PC-9 (cell line): ENCODE measurements around the gene SNAP47. TPM values are rescaled to one million over a fixed set of nuclear protein-coding genes. Genes with fewer than 3 reads are reported as not detected.

Experiments
- BruUV-seq: library from RNA; stranded (reverse); fragments of 400-500 nt; replicated peaks from 2 replicates; lab custom pipeline; 2021; lab: Mats Ljungman, UMichigan
- CTCF ChIA-PET: fragments of 300-600 bp; sonication (Branson Sonifier 250); formaldehyde crosslinking; loops from one replicate; lab custom pipeline; 2022; ENCODE audit warnings: antibody characterized with exemption; lab: Charles Lee
- POLR2A ChIA-PET: fragments of 300-600 bp; sonication (Branson Sonifier 250); formaldehyde crosslinking; loops from one replicate; lab custom pipeline; 2022; ENCODE audit warnings: antibody characterized with exemption; ENCODE audit not compliant: unreplicated experiment; lab: Charles Lee
- DNase-seq, 2 experiments: peaks; one replicate each; pipeline versions ENCODE4 v3.0.0 to v3.0.0-alpha.2; 2015 to 2022; ENCODE audit warnings: mixed read lengths in 1 of 2
- H2AFZ ChIP-seq: fragments of 200-600 bp; sonication (generic); 2 replicates; pipeline ENCODE4 v1.8.1; 2017; ENCODE audit warnings: antibody characterized with exemption
- H3F3A ChIP-seq: fragments of 200-600 bp; sonication (generic); 2 replicates; pipeline ENCODE4 v1.8.1; 2017; ENCODE audit warnings: antibody characterized with exemption, mild to moderate bottlenecking, low read depth; ENCODE audit not compliant: insufficient read depth
- H3K27ac ChIP-seq: fragments of 200-600 bp; sonication (generic); 2 replicates; pipeline ENCODE4 v1.6.1; 2016; ENCODE audit warnings: mixed run types
- H3K27me3 ChIP-seq: fragments of 200-600 bp; sonication (generic); 2 replicates; pipeline ENCODE4 v1.6.1; 2016; ENCODE audit warnings: low read depth, mixed run types; ENCODE audit not compliant: insufficient read depth
- H3K36me3 ChIP-seq: fragments of 200-600 bp; sonication (generic); 2 replicates; pipeline ENCODE4 v1.6.1; 2016; ENCODE audit warnings: low read depth, mixed run types
- H3K4me1 ChIP-seq: fragments of 200-600 bp; sonication (generic); replicated peaks from 2 replicates; pipeline ENCODE4 v1.6.1; 2016; ENCODE audit warnings: mixed run types; ENCODE audit not compliant: insufficient read depth
- H3K4me2 ChIP-seq: fragments of 200-600 bp; sonication (generic); 2 replicates; pipeline ENCODE4 v1.6.1; 2017; ENCODE audit warnings: mixed run types
- H3K4me3 ChIP-seq: fragments of 200-600 bp; sonication (generic); 2 replicates; pipeline ENCODE4 v1.6.1; 2016; ENCODE audit warnings: mixed run types
- H3K79me2 ChIP-seq: fragments of 200-600 bp; sonication (generic); 2 replicates; pipeline ENCODE4 v1.6.1; 2017; ENCODE audit warnings: low read depth, mixed run types
- H3K9me2 ChIP-seq: fragments of 200-600 bp; sonication (generic); 2 replicates; pipeline ENCODE4 v1.8.1; 2017; ENCODE audit warnings: mild to moderate bottlenecking; ENCODE audit not compliant: insufficient read depth
- H3K9me3 ChIP-seq: fragments of 200-600 bp; sonication (generic); 2 replicates; pipeline ENCODE4 v1.8.1; 2016; ENCODE audit warnings: low read depth; ENCODE audit not compliant: insufficient read depth
- H4K20me1 ChIP-seq: fragments of 200-600 bp; sonication (generic); 2 replicates; pipeline ENCODE4 v1.8.1; 2017; ENCODE audit not compliant: insufficient read depth
- CTCF ChIP-seq: fragments of 200-600 bp; sonication (generic); conservative IDR thresholded peaks from 2 replicates; pipeline ENCODE4 v1.6.1; 2017; ENCODE audit warnings: mixed run types, antibody characterized with exemption, mild to moderate bottlenecking, moderate library complexity
- EZH2 ChIP-seq: fragments of 200-600 bp; sonication (generic); IDR thresholded peaks from 2 replicates; pipeline ENCODE4 v1.8.0; 2017; ENCODE audit warnings: antibody characterized with exemption, low read depth
- intact Hi-C: fragments of 100-400 bp; cut with micrococcal nuclease; formaldehyde crosslinking; loops from one replicate; pipeline ENCODE4 v1.10.0; 2022; ENCODE audit not compliant: unreplicated experiment
- total RNA-seq: library from RNA; stranded (reverse); gene quantifications from 2 replicates; pipeline ENCODE4 v1.2.3, GENCODE V29; 2021

Gene SNAP47
- total RNA-seq, 1 experiment from 2014 or later, result 70.2 TPM

GRCh38 chr1:227749225-227749624, 14.0 kb downstream of the SNAP47 start:
- no peaks in the 10 kb centered on the region for H3K9me3 ChIP-seq
- intact Hi-C loops, result no loop called here
- no peak for TF ChIP-seq EZH2
- no peak for TF ChIP-seq CTCF
- H3F3A ChIP-seq, result no peaks in the 10 kb centered on the region
- H3K27me3 ChIP-seq, result no peaks in the 10 kb centered on the region
- H3K79me2 ChIP-seq, result 0 out of 2 replicates have a peak, but pooled peaks cover 3% of the 10 kb centered on the region
- no peaks in the 10 kb centered on the region for H3K4me1 ChIP-seq
- no peak overlapping the region for H2AFZ ChIP-seq
- H3K4me3 ChIP-seq, result no peak overlapping the region
- no peaks in the 10 kb centered on the region for H3K36me3 ChIP-seq
- no TSS peak for BruUV-seq
- no peaks in the 10 kb centered on the region for H3K9me2 ChIP-seq
- H4K20me1 ChIP-seq, result peaks cover 37% of the 10 kb centered on the region
- H3K27ac ChIP-seq, result no peak overlapping the region
- no peak overlapping the region for H3K4me2 ChIP-seq
- DNase-seq, result no peak
- ChIA-PET CTCF (no interaction called here), POLR2A (interaction anchor here (0.6 kb wide), 1 partner anchor 8 kb away, joined by 3 read pairs; no protein-coding TSS in a partner anchor)

GRCh38 chr1:227749916-227750710, 14.9 kb downstream of the SNAP47 start:
- no peak for DNase-seq
- no peak overlapping the region for H2AFZ ChIP-seq
- H3K27ac ChIP-seq, result no peak overlapping the region
- intact Hi-C loops, result no loop called here
- H3K9me2 ChIP-seq, result no peaks in the 10 kb centered on the region
- H3K4me1 ChIP-seq, result no peaks in the 10 kb centered on the region
- no peak overlapping the region for H3K4me3 ChIP-seq
- no peaks in the 10 kb centered on the region for H3K36me3 ChIP-seq
- H4K20me1 ChIP-seq, result peaks cover 31% of the 10 kb centered on the region
- H3F3A ChIP-seq, result no peaks in the 10 kb centered on the region
- no peaks in the 10 kb centered on the region for H3K9me3 ChIP-seq
- CTCF ChIA-PET, result no interaction called here
- TF ChIP-seq EZH2, result no peak
- no peak for TF ChIP-seq CTCF
- H3K4me2 ChIP-seq, result no peak overlapping the region
- no TSS peak for BruUV-seq
- no peaks in the 10 kb centered on the region for H3K79me2 ChIP-seq
- H3K27me3 ChIP-seq, result no peaks in the 10 kb centered on the region
- POLR2A ChIA-PET, result interaction anchor here (0.6 kb wide), 1 partner anchor 7 kb away, joined by 3 read pairs; no protein-coding TSS in a partner anchor

- Histone ChIP-seq H3F3A (peaks cover 6% of the 10 kb centered on the region; the same call in 1 of the 2 replicates), H3K9me3 (no peaks in the 10 kb centered on the region), H2AFZ (no peak overlapping the region), H3K4me2 (no peak overlapping the region), H4K20me1 (peaks cover 29% of the 10 kb centered on the region), H3K79me2 (no peaks in the 10 kb centered on the region), H3K4me3 (no peak overlapping the region), H3K4me1 (0 out of 2 replicates have a peak, but pooled peaks cover 7% of the 10 kb centered on the region), H3K27me3 (no peaks in the 10 kb centered on the region), H3K27ac (no peak overlapping the region), H3K9me2 (no peaks in the 10 kb centered on the region), H3K36me3 (no peaks in the 10 kb centered on the region)
- intact Hi-C loops, result no loop called here
- DNase-seq, result no peak
- no TSS peak for BruUV-seq
- TF ChIP-seq EZH2 (no peak), CTCF (no peak)
- ChIA-PET POLR2A (no interaction called here), CTCF (no interaction called here)
These were observed 18.9 kb downstream of the SNAP47 start for GRCh38 chr1:227753999-227754711.
